ENCODE measurements around the gene JMJD1C.
"Not testable (repeated sequence)": the region's sequence is repeated elsewhere in the genome, so short reads cannot be mapped to it uniquely, and the experiment has no call there.

JMJD1C gene

DNA sequence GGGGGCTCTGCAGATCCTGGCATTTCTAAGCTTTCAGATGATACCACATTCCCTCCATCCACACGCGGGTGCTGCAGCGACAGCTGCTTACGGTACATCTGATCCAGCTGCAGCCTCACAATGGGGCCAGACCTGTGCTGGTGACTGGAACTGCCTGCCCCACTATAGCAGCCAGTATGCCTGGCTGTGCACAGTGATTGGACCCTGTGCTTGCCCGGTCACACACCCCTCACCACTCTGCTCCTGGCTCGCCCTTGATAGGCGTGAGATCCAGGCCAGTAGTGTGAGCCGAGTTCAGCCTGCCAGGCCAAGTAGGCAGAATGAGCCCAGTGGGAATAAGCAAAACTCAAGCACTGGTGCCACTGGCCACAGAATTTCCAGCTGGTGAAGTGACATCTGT lies 167.8 kb downstream of the JMJD1C start:
- no peak for DNase-seq (ENCODE audit: low read depth)

GRCh38 chr10:63294781-63295180 lies 171.0 kb downstream of the JMJD1C start:
- no peak for DNase-seq (ENCODE audit: low read depth)

DNA sequence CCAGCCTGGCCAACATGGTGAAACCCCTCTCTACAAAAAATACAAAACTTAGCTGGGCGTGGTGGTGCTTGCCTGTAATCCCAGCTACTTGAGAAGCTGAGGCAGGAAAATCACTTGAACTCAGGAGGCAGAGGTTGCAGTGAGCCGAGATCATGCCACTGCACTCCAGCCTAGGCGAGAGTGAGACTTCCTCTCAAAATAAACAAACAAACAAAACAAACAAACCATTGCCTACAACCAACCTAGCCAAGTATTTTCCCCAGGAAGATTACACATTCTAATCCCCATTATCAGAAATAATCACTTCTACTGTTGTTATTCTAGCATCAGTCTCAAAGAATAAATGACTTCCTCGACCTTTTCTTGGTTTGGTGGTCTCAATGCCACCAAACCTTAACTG lies 172.9 kb downstream of the JMJD1C start:
- DNase-seq (ENCODE audit: low read depth): not testable (repeated sequence)

DNA sequence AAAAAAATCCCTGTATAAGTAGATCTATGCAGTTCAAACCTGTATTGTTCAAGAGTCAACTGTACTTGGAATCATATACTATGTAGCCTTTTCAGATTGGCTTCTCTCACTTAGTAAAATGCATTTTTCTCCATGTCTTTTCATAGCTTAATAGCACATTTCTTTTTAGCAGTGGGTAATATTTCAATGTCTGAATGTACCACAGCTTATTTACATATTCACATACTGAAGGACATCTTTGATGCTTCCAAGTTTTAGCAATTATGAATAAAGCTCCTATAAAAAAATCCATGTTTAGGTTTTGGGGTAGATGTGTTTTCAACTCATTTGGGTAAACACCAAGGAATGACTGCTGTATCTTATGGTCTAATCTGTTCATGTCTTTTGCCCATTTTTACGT lies 177.6 kb downstream of the JMJD1C start:
- DNase-seq (ENCODE audit: low read depth): no peak

DNA sequence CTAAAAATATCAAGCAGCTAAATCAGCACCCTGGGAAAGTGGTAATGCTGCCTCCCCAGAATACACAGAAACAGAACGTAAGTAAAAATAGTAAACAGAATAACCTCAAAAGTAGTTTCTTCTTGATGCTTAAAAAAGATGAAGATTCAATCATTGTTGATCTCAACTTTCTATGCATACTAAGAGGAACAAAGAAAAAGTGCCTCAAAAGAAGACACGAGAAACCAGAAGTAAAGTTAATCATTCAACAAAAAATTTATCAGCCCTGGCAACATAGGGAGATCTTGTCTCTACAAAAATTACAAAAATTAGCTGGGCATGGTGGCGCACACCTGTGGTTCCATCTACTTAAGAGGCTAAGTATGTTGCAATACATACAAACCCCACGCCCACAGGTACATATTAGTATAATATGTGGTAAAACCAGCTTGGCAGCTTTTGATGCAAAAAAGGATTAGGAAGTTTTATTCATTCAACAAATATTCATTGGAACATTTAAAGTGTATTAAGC lies 179.0 kb downstream of the JMJD1C start:
- DNase-seq (ENCODE audit: low read depth): no peak

- DNase-seq (ENCODE audit: low read depth): no peak
These were observed 179.4 kb downstream of the JMJD1C start for GRCh38 chr10:63286340-63286739.

DNA sequence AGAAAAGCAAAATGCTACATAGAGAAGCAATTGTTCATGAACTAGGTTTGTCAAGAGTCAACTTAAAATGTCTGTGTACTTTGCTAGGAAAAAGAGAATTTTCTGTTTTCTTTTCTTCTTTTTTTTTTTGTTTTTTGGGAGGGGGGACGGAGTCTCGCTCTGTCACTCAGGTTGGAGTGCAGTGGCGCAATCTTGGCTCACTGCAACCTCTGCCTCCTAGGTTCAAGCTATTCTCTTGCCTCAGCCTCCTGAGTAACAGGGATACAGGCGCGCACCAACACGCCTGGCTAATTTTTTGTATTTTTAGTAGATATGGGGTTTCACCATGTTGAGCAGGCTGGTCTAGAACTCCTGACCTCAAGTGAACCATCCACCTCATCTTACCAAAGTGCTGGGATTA lies 181.9 kb downstream of the JMJD1C start:
- not testable (repeated sequence) for DNase-seq (ENCODE audit: low read depth)

- no peak for DNase-seq (ENCODE audit: low read depth)
These were observed 182.7 kb downstream of the JMJD1C start for GRCh38 chr10:63283093-63283492.

- DNase-seq (ENCODE audit: low read depth): peak; percentile 59
These were observed 183.8 kb downstream of the JMJD1C start for GRCh38 chr10:63281967-63282366.

DNA sequence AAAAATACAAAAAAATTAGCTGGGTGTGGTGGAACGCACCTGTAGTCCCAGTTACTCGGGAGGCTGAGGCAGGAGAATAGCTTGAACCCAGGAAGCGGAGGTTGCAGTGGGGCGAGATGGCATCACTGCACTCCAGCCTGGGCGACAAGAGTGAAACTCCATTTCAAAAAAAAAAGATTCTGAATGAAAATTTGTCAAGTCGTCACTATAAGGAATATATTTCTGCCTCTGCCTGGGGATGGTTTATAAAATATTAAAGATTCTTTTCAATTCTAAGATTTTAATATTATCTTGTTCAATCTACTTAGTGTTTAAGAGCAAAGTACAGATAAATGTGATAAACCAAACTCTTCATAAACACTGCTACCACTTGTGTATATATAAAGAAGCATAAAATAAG lies 185.4 kb downstream of the JMJD1C start:
- DNase-seq (ENCODE audit: low read depth): no peak

DNA sequence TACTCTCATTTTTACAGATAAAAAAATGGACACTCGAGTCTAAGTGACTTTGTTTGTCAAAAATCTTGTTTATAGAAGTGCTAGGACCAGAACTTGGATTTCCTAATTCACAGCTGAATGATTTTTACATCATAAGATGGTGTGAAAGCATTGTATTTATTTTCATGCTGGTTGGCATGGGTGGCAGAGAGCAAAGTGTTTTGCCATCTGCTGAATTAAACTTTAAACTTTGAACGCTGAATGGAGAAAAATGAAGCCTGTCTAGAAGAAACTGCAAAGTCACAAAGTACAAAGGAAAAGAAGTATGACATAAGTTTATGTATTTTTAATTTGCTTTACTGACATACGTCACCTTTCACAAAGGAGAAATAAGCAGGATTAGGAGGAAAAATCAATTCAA lies 190.7 kb downstream of the JMJD1C start:
- no peak for DNase-seq (ENCODE audit: low read depth)

- no peak for DNase-seq (ENCODE audit: low read depth)
These were observed 192.2 kb downstream of the JMJD1C start for GRCh38 chr10:63273577-63273976.

DNA sequence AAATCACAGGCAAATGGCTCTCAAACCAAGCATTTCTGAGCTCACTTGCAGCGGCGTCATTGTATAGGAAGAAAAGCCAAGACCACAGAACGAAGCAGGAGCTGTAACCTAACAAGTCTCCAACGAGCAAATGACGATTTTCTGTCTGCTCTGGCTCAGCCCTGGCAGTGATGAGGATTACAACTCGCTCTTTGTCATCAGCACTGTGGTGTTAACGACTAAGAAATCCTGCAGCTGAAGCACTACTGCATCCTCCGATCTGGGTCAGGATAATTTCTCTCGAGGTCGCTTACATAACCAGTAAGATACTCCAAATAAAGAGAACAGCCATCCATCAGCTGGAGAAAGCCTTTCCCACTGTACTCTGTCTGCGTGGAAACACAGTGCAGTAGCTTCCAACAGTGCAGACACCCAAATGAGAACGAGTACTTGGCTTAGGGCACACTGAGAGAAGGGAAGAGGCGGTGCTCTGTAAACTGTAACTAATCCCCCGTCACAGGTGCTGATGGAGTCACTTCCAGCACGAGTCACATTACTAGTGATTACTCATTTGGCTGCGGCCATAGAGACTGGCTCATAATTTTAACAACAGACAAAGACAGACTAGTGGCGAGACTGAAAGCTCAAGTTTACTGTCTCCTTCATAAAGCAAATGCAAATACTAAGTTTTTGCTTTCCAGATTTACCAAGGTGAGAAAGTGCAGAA lies 196.8 kb downstream of the JMJD1C start:
- DNase-seq (ENCODE audit: low read depth): peak; percentile 91

DNA sequence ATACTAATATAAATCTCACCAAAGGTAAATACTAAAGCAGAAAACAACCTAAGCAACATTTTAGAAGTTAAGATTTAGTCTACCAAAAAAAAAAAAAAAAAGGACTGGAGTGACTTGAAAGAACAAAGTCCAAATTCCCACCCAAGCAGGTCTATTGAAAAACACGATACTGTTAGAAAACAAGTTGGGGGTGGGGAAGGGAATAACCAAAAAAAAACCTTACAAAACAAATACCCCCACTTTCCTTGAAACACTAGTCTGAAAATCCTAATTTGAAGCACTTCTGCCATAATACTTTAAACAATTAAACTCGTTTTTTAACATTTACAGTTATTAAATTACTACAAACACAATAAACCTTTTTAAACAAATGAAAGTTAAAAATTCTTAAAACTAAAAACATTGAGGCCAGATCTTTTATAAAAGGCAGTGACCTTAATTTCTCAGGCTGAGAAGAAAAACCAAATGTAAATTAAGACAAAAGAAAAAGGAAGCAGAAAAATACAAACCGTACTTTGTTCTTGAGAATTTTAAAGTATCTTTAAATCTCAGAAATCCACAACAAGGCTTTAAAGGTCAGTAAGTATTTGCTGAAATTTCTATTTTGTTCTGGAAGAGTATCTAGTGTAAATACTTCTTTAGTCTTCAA lies 197.5 kb downstream of the JMJD1C start:
- DNase-seq (ENCODE audit: low read depth): no peak

GRCh38 chr10:63267414-63268148 lies 198.2 kb downstream of the JMJD1C start:
- peak; percentile 77 for DNase-seq (ENCODE audit: low read depth)

DNA sequence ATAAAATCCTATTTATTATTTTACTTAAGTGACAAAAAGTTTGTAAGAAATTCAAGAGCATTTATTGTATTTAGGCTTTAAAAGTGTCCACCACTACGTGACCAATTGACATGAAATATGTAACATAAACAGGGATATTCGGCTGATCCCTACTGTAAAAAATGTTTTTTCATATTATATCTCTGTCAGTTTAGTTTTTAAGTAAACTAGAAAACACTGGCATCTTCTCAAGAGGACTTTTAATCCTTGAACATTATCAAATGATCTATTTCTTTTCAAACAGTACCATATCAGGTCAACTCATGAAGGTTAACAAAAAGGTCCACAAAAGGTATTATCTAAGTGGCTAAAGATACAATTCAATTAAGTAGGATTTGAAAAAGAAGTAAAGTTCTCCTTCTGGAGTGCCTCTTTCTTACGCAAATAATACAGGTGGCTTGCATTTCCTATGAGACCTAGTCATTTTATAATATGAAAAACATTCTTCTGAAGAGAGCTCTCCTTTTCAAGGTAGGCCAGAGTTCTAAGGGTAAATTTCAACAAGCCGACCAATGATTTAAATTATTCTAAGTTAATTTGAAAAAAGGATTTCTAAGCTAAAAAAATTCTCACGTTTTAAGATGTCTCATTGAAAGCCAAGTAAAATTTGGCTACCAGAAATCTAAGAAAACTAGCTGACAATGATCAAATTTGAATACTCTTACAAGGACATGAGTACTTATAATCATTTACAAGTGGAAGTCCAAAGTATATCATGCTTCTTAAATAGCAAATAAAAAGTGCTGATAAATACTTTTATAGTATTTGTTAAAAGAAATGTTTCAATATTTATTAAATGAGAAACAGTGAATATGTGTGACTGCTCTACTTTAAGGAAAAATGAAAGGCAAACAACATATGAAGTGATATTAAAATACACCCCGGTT lies 199.1 kb downstream of the JMJD1C start:
- no peak for DNase-seq (ENCODE audit: low read depth)

GRCh38 chr10:63265683-63266235 lies 200.0 kb downstream of the JMJD1C start:
- no peak for DNase-seq (ENCODE audit: low read depth)

GRCh38 chr10:63265222-63265617 lies 200.6 kb downstream of the JMJD1C start:
- DNase-seq (ENCODE audit: low read depth): peak; percentile 43

DNA sequence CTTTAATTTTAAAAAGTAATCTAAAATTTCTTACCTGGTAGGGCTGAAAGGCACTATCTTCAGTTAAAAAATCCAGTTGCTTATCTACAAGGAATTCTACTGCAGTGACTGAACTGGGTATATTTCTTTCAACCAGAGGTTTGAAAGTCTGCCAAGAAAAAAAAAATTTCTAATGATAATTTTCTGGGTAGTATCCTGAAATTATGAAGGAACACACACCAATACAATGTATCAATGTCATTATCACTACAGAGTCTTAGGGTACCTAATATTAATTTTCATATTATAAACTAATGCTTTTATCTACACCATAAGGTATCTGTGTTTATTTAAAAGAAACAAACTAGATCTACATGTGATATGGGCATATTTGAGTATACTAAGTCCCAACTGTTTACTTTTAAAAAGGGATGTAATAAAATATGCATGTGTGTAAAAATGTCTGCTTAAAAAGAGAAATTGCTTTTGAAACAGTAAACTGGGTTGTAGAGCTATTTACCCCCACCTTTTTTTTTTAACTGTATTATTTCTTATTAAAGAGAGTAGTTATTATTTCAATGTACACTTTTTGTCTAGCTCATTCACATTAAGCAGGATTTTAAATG lies 201.1 kb downstream of the JMJD1C start:
- DNase-seq (ENCODE audit: low read depth): no peak

GRCh38 chr10:63262430-63263073 lies 203.2 kb downstream of the JMJD1C start:
- no peak for DNase-seq (ENCODE audit: low read depth)

DNA sequence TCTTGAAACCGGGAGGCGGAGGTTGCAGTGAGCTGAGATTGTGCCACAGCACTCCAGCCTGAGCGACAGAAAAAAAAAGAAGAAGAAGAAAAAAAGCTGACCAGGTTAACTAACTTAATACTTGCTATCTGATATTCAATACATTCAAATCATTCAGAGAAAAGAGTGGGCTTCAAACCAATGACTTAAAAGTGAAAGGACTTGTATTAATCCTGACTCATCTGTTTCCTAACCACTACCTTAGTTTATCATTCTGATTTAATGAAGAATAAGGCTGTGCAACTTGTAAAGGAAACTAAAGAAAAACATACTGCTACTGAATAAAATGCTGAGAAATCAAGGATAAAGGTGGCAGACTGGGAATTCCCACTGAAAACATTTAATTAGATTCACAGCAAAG lies 204.3 kb downstream of the JMJD1C start:
- DNase-seq (ENCODE audit: low read depth): no peak
